ENCODE measurements around the gene ITPA.
"Not testable (repeated sequence)": the region's sequence is repeated elsewhere in the genome, so short reads cannot be mapped to it uniquely, and the experiment has no call there.

ITPA gene

GRCh38 chr20:3209946-3210317, 634 bp downstream of the ITPA start:
- peak overlapping the region; percentile 75 to 77 for H3K4me3 ChIP-seq (ENCODE audit: low read depth in 1 of 2, low read length in 2 of 2)
- H3K4me1 ChIP-seq (ENCODE audit: insufficient read depth, low read length) = peaks cover 35% of the 10 kb centered on the region
- peaks cover 5% of the 10 kb centered on the region; the same call in 1 of the 2 replicates for H4K20me1 ChIP-seq (ENCODE audit: insufficient read depth, low read length)
- H2AFZ ChIP-seq (ENCODE audit: low read depth, low read length) = peak overlapping the region; percentile 93
- no peaks in the 10 kb centered on the region for H3K9me3 ChIP-seq (ENCODE audit: insufficient read depth, low read length, severe bottlenecking)
- TF ChIP-seq EZH2 (IDR thresholded peaks at IDR 0.05; ENCODE audit: borderline replicate concordance, low read depth, low read length, severe bottlenecking) = no peak
- TF ChIP-seq, protein P1, sequence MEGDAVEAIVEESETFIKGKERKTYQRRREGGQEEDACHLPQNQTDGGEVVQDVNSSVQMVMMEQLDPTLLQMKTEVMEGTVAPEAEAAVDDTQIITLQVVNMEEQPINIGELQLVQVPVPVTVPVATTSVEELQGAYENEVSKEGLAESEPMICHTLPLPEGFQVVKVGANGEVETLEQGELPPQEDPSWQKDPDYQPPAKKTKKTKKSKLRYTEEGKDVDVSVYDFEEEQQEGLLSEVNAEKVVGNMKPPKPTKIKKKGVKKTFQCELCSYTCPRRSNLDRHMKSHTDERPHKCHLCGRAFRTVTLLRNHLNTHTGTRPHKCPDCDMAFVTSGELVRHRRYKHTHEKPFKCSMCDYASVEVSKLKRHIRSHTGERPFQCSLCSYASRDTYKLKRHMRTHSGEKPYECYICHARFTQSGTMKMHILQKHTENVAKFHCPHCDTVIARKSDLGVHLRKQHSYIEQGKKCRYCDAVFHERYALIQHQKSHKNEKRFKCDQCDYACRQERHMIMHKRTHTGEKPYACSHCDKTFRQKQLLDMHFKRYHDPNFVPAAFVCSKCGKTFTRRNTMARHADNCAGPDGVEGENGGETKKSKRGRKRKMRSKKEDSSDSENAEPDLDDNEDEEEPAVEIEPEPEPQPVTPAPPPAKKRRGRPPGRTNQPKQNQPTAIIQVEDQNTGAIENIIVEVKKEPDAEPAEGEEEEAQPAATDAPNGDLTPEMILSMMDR (IDR thresholded peaks at IDR 0.05; ENCODE audit: borderline replicate concordance, extremely low read depth, low read length, poor library complexity, severe bottlenecking) = no peak
- peak overlapping the region; percentile 89 for H3K27ac ChIP-seq (ENCODE audit: low read length)
- H3K9ac ChIP-seq (ENCODE audit: low read depth, low read length) = peak overlapping the region; percentile 82
- peaks cover 18% of the 10 kb centered on the region for H3K36me3 ChIP-seq (ENCODE audit: insufficient read depth, low read length)
- no peaks in the 10 kb centered on the region for H3K27me3 ChIP-seq (ENCODE audit: insufficient read depth, low read length, poor library complexity)
- peaks cover 50% of the 10 kb centered on the region for H3K79me2 ChIP-seq (ENCODE audit: insufficient read depth, low read length)
- peak overlapping the region; percentile 85 for H3K4me2 ChIP-seq (ENCODE audit: insufficient read depth, low read length)
- DNase-seq (no peak), ATAC-seq (ENCODE audit: insufficient read depth, low read depth) (peak; percentile 37)

DNA sequence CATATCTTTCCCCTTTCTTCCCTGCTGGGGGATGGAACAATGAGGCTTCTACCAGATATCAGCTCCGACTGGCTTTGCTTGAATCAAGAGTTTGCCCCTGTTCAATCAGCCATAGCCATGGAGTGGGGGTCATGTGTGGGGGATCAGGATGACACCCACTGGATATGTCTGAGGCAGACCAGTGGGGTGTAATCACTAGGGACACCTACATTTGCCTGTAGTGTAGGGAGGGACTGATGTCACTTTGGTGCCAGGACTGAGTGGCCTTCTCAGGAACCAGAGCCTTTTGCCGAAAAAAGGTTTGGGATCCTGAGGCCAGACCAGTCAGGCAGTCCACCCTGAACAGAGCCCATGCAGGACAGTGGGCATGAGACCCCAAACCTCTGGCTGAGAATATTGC, 1.0 kb downstream of the ITPA start:
- Histone ChIP-seq H3K9ac (ENCODE audit: low read depth, low read length) (peak overlapping the region; percentile 82), H3K27me3 (ENCODE audit: insufficient read depth, low read length, poor library complexity) (no peaks in the 10 kb centered on the region), H3K79me2 (ENCODE audit: insufficient read depth, low read length) (peaks cover 50% of the 10 kb centered on the region), H3K9me3 (ENCODE audit: insufficient read depth, low read length, severe bottlenecking) (no peaks in the 10 kb centered on the region), H4K20me1 (ENCODE audit: insufficient read depth, low read length) (peaks cover 5% of the 10 kb centered on the region; the same call in 1 of the 2 replicates), H3K27ac (ENCODE audit: low read length) (peak overlapping the region; percentile 89), H2AFZ (ENCODE audit: low read depth, low read length) (peak overlapping the region; percentile 93), H3K4me1 (ENCODE audit: insufficient read depth, low read length) (peaks cover 32% of the 10 kb centered on the region), H3K4me3 (ENCODE audit: low read depth in 1 of 2, low read length in 2 of 2) (peak overlapping the region; percentile 75 to 77), H3K36me3 (ENCODE audit: insufficient read depth, low read length) (peaks cover 22% of the 10 kb centered on the region), H3K4me2 (ENCODE audit: insufficient read depth, low read length) (peak overlapping the region; percentile 85)
- DNase-seq (no peak), ATAC-seq (ENCODE audit: insufficient read depth, low read depth) (no peak)
- TF ChIP-seq, protein P1 (IDR thresholded peaks at IDR 0.05; ENCODE audit: borderline replicate concordance, extremely low read depth, low read length, poor library complexity, severe bottlenecking) = no peak
- TF ChIP-seq EZH2 (IDR thresholded peaks at IDR 0.05; ENCODE audit: borderline replicate concordance, low read depth, low read length, severe bottlenecking) = no peak

DNA sequence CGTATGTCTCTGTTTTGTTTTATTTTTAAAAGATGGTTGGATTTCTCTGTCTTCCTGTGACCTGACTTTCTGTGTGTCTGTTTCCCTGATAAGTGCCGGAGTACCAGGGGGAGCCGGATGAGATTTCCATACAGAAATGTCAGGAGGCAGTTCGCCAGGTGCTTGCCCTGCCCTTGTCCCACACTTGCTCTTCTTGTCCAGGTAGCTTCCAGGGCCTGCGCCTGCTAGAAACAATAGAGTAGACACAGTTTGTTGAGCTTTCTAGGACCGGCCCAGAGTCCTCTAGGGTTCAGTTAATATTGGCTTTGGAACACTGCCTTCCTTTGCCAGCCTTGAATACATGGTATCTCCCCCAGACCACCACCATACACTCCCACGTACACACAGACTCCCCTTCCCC, 3.9 kb downstream of the ITPA start:
- DNase-seq (no peak), ATAC-seq (ENCODE audit: insufficient read depth, low read depth) (no peak)
- Histone ChIP-seq H3K9ac (ENCODE audit: low read depth, low read length) (no peak overlapping the region), H2AFZ (ENCODE audit: low read depth, low read length) (no peak overlapping the region), H3K4me2 (ENCODE audit: insufficient read depth, low read length) (no peak overlapping the region), H4K20me1 (ENCODE audit: insufficient read depth, low read length) (peaks cover 5% of the 10 kb centered on the region; the same call in 1 of the 2 replicates), H3K4me1 (ENCODE audit: insufficient read depth, low read length) (peaks cover 27% of the 10 kb centered on the region), H3K36me3 (ENCODE audit: insufficient read depth, low read length) (peaks cover 45% of the 10 kb centered on the region), H3K27me3 (ENCODE audit: insufficient read depth, low read length, poor library complexity) (no peaks in the 10 kb centered on the region), H3K4me3 (ENCODE audit: low read depth in 1 of 2, low read length in 2 of 2) (no peak overlapping the region), H3K9me3 (ENCODE audit: insufficient read depth, low read length, severe bottlenecking) (no peaks in the 10 kb centered on the region), H3K79me2 (ENCODE audit: insufficient read depth, low read length) (peaks cover 47% of the 10 kb centered on the region), H3K27ac (ENCODE audit: low read length) (no peak overlapping the region)
- TF ChIP-seq, protein P1 (IDR thresholded peaks at IDR 0.05; ENCODE audit: borderline replicate concordance, extremely low read depth, low read length, poor library complexity, severe bottlenecking) = no peak
- TF ChIP-seq EZH2 (IDR thresholded peaks at IDR 0.05; ENCODE audit: borderline replicate concordance, low read depth, low read length, severe bottlenecking) = no peak

DNA sequence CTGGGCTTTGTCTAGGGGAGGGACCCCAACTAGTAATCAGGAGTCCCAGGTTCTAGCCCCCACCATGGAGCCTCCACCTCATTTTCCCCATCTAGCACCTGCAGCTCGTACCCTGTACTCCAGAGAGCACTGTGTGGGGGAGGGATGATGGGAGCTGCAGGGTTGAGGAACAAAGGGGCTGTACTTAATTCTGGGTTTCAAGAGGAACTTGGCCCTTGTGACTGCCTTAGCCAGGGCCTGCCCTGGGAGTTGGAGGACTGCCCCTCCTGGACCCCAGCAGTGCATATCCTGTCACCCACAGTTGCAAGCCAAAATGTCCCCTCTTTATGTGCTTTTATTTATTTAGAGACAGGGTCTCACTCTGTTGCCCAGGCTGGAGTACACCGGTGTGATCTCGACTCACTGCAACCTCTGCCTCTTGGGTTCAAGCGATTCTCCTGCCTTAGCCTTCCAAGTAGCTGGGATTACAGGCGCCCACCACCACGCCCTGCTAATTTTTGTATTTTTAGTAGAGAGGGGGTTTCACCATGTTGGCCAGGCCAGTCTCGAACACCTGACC, 6.1 kb downstream of the ITPA start:
- not testable (repeated sequence) for H3K27me3 ChIP-seq (ENCODE audit: insufficient read depth, low read length, poor library complexity); H3K4me2 ChIP-seq (ENCODE audit: insufficient read depth, low read length); H3K9ac ChIP-seq (ENCODE audit: low read depth, low read length); ATAC-seq (ENCODE audit: insufficient read depth, low read depth); H3K4me3 ChIP-seq (ENCODE audit: low read depth in 1 of 2, low read length in 2 of 2); H2AFZ ChIP-seq (ENCODE audit: low read depth, low read length); H3K9me3 ChIP-seq (ENCODE audit: insufficient read depth, low read length, severe bottlenecking); H4K20me1 ChIP-seq (ENCODE audit: insufficient read depth, low read length); DNase-seq; H3K27ac ChIP-seq (ENCODE audit: low read length)
- peaks cover 63% of the 10 kb centered on the region for H3K36me3 ChIP-seq (ENCODE audit: insufficient read depth, low read length)
- H3K4me1 ChIP-seq (ENCODE audit: insufficient read depth, low read length) = peaks cover 14% of the 10 kb centered on the region
- peaks cover 25% of the 10 kb centered on the region for H3K79me2 ChIP-seq (ENCODE audit: insufficient read depth, low read length)
